BE2C (cell line): Measurements from ENCODE around the gene ERCC5.
A peak's percentile ranks its signal among the peaks of the same experiment; 100 is the strongest.

Experiments
- DNase-seq: peaks from one replicate; pipeline ENCODE4 v3.0.0-alpha.2; 2020
- H3K27me3 ChIP-seq: fragments of 250-450 bp; sonication (Bioruptor Pico); 2 replicates; pipeline ENCODE4 v1.5.1; 2020; ENCODE audit warnings: mild to moderate bottlenecking
- H3K36me3 ChIP-seq: fragments of 250-450 bp; sonication (Bioruptor Pico); 2 replicates; pipeline ENCODE4 v1.5.1; 2020; ENCODE audit warnings: mild to moderate bottlenecking
- H3K4me1 ChIP-seq: fragments of 250-450 bp; sonication (Bioruptor Pico); 2 replicates; pipeline ENCODE4 v1.5.1; 2020
- H3K4me3 ChIP-seq: 2 replicates; pipeline ENCODE4 v1.5.1; 2011; ENCODE audit warnings: low read depth, low read length
- H3K9me3 ChIP-seq: fragments of 250-450 bp; sonication (Bioruptor Pico); 2 replicates; pipeline ENCODE4 v1.5.1; 2020
- CTCF ChIP-seq: IDR thresholded peaks from 2 replicates; pipeline ENCODE4 v1.5.1; 2012; ENCODE audit warnings: mild to moderate bottlenecking, low read depth, low read length

The ERCC5 gene

GRCh38 chr13:102838273-102838672 lies 7.6 kb upstream of the ERCC5 start:
- Histone ChIP-seq H3K4me3 (no peak overlapping the region), H3K9me3 (no peaks in the 10 kb centered on the region), H3K4me1 (no peaks in the 10 kb centered on the region), H3K27me3 (no peaks in the 10 kb centered on the region), H3K36me3 (peaks cover 27% of the 10 kb centered on the region)
- TF ChIP-seq CTCF: no peak
- no peak for DNase-seq

- Histone ChIP-seq H3K4me3 (no peak overlapping the region), H3K27me3 (no peaks in the 10 kb centered on the region), H3K9me3 (no peaks in the 10 kb centered on the region), H3K36me3 (peaks cover 27% of the 10 kb centered on the region), H3K4me1 (no peaks in the 10 kb centered on the region)
- DNase-seq: no peak
- no peak for TF ChIP-seq CTCF
Observed at GRCh38 chr13:102838982-102839381, 6.8 kb upstream of the ERCC5 start.

GRCh38 chr13:102839462-102839861 lies 6.4 kb upstream of the ERCC5 start:
- no peak for TF ChIP-seq CTCF
- Histone ChIP-seq H3K36me3 (peaks cover 25% of the 10 kb centered on the region), H3K9me3 (no peaks in the 10 kb centered on the region), H3K4me1 (no peaks in the 10 kb centered on the region), H3K27me3 (no peaks in the 10 kb centered on the region), H3K4me3 (no peak overlapping the region)
- DNase-seq: no peak

GRCh38 chr13:102845289-102845629 lies 573 bp upstream of the ERCC5 start:
- peak overlapping the region; percentile 96 for H3K4me3 ChIP-seq
- H3K27me3 ChIP-seq: no peaks in the 10 kb centered on the region
- TF ChIP-seq CTCF: no peak
- no peak for DNase-seq
- H3K4me1 ChIP-seq: no peaks in the 10 kb centered on the region; the same call in 1 of the 2 replicates
- H3K9me3 ChIP-seq: no peaks in the 10 kb centered on the region
- no peaks in the 10 kb centered on the region for H3K36me3 ChIP-seq

GRCh38 chr13:102846261-102847015 lies 606 bp downstream of the ERCC5 start:
- no peaks in the 10 kb centered on the region for H3K27me3 ChIP-seq
- TF ChIP-seq CTCF: no peak
- DNase-seq: peak; percentile 38

More at GRCh38 chr13:102846261-102847015, 606 bp downstream of the ERCC5 start:
- H3K4me1 ChIP-seq: no peaks in the 10 kb centered on the region; the same call in 1 of the 2 replicates
- no peaks in the 10 kb centered on the region for H3K9me3 ChIP-seq
- no peaks in the 10 kb centered on the region for H3K36me3 ChIP-seq
- peak overlapping the region; percentile 96 for H3K4me3 ChIP-seq
